Measurements from ENCODE around the gene COPG1. TPM values are rescaled to one million over a fixed set of nuclear protein-coding genes. Genes with fewer than 3 reads are reported as not detected.
"Not testable (repeated sequence)": the region's sequence is repeated elsewhere in the genome, so short reads cannot be mapped to it uniquely, and the experiment has no call there.

COPG1 gene
- total RNA-seq, 1 donor from 2014 or later = 267 TPM

DNA sequence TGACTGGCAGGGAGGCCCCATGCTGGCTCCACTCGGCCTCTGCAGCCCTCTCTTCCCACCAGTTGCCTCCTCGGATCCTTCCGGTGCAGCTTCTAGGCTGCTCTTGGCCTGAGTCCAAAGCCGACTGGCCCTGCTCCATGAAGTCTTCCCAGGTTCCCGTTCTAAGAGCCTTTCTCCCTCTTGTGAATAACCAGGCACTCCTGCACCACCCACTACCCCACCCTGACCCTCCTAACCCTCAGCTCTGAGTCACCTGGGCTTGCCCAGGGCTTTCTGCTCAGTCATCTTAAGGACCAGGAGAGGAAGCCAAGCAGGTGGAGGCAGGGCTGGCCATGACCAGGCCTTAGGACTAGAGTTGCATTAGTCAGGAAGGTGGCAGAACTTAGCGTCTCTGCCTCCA, 37.6 kb upstream of the COPG1 start:
- Histone ChIP-seq H3K4me3 (ENCODE audit: insufficient read depth, low read depth, low read length) (no peak overlapping the region), H3K36me3 (ENCODE audit: insufficient read depth, low read length) (no peaks in the 10 kb centered on the region), H3K9ac (ENCODE audit: low read length) (no peak overlapping the region), H3K79me2 (ENCODE audit: insufficient read depth, low read length) (no peaks in the 10 kb centered on the region), H4K20me1 (ENCODE audit: insufficient read depth, low read length) (no peaks in the 10 kb centered on the region), H3K27me3 (ENCODE audit: insufficient read depth, low read length) (no peaks in the 10 kb centered on the region), H3K4me1 (ENCODE audit: insufficient read depth, low read length) (peaks cover 10% of the 10 kb centered on the region), H3K4me2 (ENCODE audit: low read length) (peak overlapping the region; percentile 71), H2AFZ (ENCODE audit: low read depth, low read length) (peak overlapping the region; percentile 71), H3K27ac (ENCODE audit: low read depth, low read length) (no peak overlapping the region), H3K9me3 (ENCODE audit: insufficient read depth, low read depth, low read length) (no peaks in the 10 kb centered on the region)
- Mint-ChIP-seq H3K4me1 (ENCODE audit: low read depth, unreplicated experiment) (peaks cover 8% of the 10 kb centered on the region), H3K4me3 (ENCODE audit: unreplicated experiment) (no peak overlapping the region), H3K36me3 (ENCODE audit: low read depth, unreplicated experiment) (no peaks in the 10 kb centered on the region), H3K9me3 (ENCODE audit: unreplicated experiment) (no peaks in the 10 kb centered on the region), H3K27ac (ENCODE audit: unreplicated experiment) (no peak overlapping the region), H3K27me3 (ENCODE audit: low read depth, unreplicated experiment) (no peaks in the 10 kb centered on the region)
- TF ChIP-seq, protein P1, sequence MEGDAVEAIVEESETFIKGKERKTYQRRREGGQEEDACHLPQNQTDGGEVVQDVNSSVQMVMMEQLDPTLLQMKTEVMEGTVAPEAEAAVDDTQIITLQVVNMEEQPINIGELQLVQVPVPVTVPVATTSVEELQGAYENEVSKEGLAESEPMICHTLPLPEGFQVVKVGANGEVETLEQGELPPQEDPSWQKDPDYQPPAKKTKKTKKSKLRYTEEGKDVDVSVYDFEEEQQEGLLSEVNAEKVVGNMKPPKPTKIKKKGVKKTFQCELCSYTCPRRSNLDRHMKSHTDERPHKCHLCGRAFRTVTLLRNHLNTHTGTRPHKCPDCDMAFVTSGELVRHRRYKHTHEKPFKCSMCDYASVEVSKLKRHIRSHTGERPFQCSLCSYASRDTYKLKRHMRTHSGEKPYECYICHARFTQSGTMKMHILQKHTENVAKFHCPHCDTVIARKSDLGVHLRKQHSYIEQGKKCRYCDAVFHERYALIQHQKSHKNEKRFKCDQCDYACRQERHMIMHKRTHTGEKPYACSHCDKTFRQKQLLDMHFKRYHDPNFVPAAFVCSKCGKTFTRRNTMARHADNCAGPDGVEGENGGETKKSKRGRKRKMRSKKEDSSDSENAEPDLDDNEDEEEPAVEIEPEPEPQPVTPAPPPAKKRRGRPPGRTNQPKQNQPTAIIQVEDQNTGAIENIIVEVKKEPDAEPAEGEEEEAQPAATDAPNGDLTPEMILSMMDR (IDR thresholded peaks at IDR 0.05; ENCODE audit: insufficient read depth, low read depth, low read length) = no peak
- no peak for TF ChIP-seq EZH2 (IDR thresholded peaks at IDR 0.05; ENCODE audit: insufficient read depth, low read length)
- no peak for FAIRE-seq
- DNase-seq (ENCODE audit: low read depth) = peak; percentile 84

DNA sequence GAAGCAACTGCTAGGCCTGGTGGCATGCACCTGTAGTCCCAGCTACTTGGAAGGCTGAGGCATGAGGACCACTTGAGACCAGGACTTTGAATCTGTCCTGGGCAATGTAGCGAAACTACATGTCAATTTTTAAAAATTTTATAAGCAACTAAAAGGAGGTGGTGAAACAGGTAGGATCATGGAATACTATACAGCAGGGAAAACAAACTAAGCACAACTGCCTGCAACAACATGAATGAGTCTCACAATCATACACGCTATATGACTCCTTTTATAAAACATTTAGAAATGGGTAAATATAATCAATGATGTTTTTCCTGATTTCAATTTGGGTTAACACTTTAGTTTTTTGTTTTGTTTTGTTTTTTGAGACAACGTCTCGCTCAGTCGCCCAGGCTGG, 36.2 kb upstream of the COPG1 start:
- Histone ChIP-seq H3K36me3 (ENCODE audit: insufficient read depth, low read length) (no peaks in the 10 kb centered on the region), H3K9me3 (ENCODE audit: insufficient read depth, low read depth, low read length) (no peaks in the 10 kb centered on the region), H2AFZ (ENCODE audit: low read depth, low read length) (no peak overlapping the region), H3K9ac (ENCODE audit: low read length) (no peak overlapping the region), H3K79me2 (ENCODE audit: insufficient read depth, low read length) (no peaks in the 10 kb centered on the region), H3K27ac (ENCODE audit: low read depth, low read length) (no peak overlapping the region), H3K4me3 (ENCODE audit: insufficient read depth, low read depth, low read length) (no peak overlapping the region), H3K4me1 (ENCODE audit: insufficient read depth, low read length) (peaks cover 10% of the 10 kb centered on the region), H3K4me2 (ENCODE audit: low read length) (no peak overlapping the region), H3K27me3 (ENCODE audit: insufficient read depth, low read length) (no peaks in the 10 kb centered on the region), H4K20me1 (ENCODE audit: insufficient read depth, low read length) (no peaks in the 10 kb centered on the region)
- H3K36me3 Mint-ChIP-seq (ENCODE audit: low read depth, unreplicated experiment) = no peaks in the 10 kb centered on the region
- peaks cover 3% of the 10 kb centered on the region for H3K27me3 Mint-ChIP-seq (ENCODE audit: low read depth, unreplicated experiment)
- no peak overlapping the region for H3K4me3 Mint-ChIP-seq (ENCODE audit: unreplicated experiment)
- H3K27ac Mint-ChIP-seq (ENCODE audit: unreplicated experiment) = no peak overlapping the region
- H3K4me1 Mint-ChIP-seq (ENCODE audit: low read depth, unreplicated experiment) = peaks cover 8% of the 10 kb centered on the region
- DNase-seq (ENCODE audit: low read depth) (no peak), FAIRE-seq (no peak)
- H3K9me3 Mint-ChIP-seq (ENCODE audit: unreplicated experiment) = no peaks in the 10 kb centered on the region
- no peak for TF ChIP-seq EZH2 (IDR thresholded peaks at IDR 0.05; ENCODE audit: insufficient read depth, low read length)
- TF ChIP-seq, protein P1 (IDR thresholded peaks at IDR 0.05; ENCODE audit: insufficient read depth, low read depth, low read length) = no peak

DNA sequence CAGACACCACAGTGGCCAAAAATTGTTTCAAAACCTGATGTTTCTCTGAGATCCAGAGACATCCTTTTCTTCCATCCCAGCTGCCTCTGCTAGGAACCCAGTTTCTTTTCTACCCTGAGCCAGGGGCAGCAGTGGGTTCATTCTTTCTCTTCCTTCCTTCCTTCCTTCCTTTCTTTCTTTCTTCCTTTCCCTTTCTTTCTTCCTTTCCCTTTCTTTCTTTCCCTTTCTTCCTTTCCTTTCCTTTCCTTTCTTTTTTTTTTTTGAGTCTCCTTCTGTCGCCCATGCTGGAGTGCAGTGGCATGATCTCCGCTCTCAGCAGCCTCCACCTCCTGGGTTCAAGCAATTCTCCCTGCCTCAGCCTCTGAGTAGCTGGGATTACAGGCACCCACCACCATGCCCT, 30.7 kb upstream of the COPG1 start:
- no peaks in the 10 kb centered on the region for H3K9me3 ChIP-seq (ENCODE audit: insufficient read depth, low read depth, low read length)
- H3K9me3 Mint-ChIP-seq (ENCODE audit: unreplicated experiment) = no peaks in the 10 kb centered on the region
- H2AFZ ChIP-seq (ENCODE audit: low read depth, low read length) = no peak overlapping the region
- H3K36me3 Mint-ChIP-seq (ENCODE audit: low read depth, unreplicated experiment) = no peaks in the 10 kb centered on the region
- H3K4me3 ChIP-seq (ENCODE audit: insufficient read depth, low read depth, low read length) = no peak overlapping the region
- TF ChIP-seq, protein P1 (IDR thresholded peaks at IDR 0.05; ENCODE audit: insufficient read depth, low read depth, low read length) = no peak
- TF ChIP-seq EZH2 (IDR thresholded peaks at IDR 0.05; ENCODE audit: insufficient read depth, low read length) = no peak
- H3K9ac ChIP-seq (ENCODE audit: low read length) = no peak overlapping the region
- H3K27ac Mint-ChIP-seq (ENCODE audit: unreplicated experiment) = no peak overlapping the region
- H3K4me1 ChIP-seq (ENCODE audit: insufficient read depth, low read length) = no peaks in the 10 kb centered on the region
- H3K79me2 ChIP-seq (ENCODE audit: insufficient read depth, low read length) = no peaks in the 10 kb centered on the region
- H3K4me1 Mint-ChIP-seq (ENCODE audit: low read depth, unreplicated experiment) = no peaks in the 10 kb centered on the region
- peaks cover 13% of the 10 kb centered on the region for H3K27me3 Mint-ChIP-seq (ENCODE audit: low read depth, unreplicated experiment)
- no peaks in the 10 kb centered on the region for H3K27me3 ChIP-seq (ENCODE audit: insufficient read depth, low read length)
- FAIRE-seq (no peak), DNase-seq (ENCODE audit: low read depth) (no peak)
- H3K4me3 Mint-ChIP-seq (ENCODE audit: unreplicated experiment) = no peak overlapping the region
- H3K4me2 ChIP-seq (ENCODE audit: low read length) = no peak overlapping the region
- no peak overlapping the region for H3K27ac ChIP-seq (ENCODE audit: low read depth, low read length)
- no peaks in the 10 kb centered on the region for H4K20me1 ChIP-seq (ENCODE audit: insufficient read depth, low read length)
- no peaks in the 10 kb centered on the region for H3K36me3 ChIP-seq (ENCODE audit: insufficient read depth, low read length)

DNA sequence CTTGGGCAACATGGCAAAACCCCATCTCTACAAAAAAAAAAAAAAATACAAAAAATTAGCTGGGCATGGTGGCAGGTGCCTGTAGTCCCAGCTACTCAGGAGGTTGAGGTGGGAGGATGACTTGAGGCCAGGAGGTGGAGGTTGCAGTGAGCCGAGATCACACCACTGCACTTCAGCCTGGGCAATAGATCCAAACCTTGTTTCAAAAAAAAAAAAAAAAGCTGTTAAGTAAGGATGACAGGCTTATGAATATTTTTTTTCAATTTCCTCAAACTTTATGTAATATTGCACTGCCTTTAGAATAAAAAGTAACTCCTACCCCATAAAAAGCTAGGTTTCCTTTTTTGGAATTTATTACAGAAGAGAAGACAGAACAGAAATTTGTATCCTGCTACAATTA, 25.0 kb upstream of the COPG1 start:
- peaks cover 26% of the 10 kb centered on the region for H3K4me1 ChIP-seq (ENCODE audit: insufficient read depth, low read length)
- H3K27me3 Mint-ChIP-seq (ENCODE audit: low read depth, unreplicated experiment); H3K4me2 ChIP-seq (ENCODE audit: low read length); H3K27ac Mint-ChIP-seq (ENCODE audit: unreplicated experiment); H4K20me1 ChIP-seq (ENCODE audit: insufficient read depth, low read length); H3K4me3 Mint-ChIP-seq (ENCODE audit: unreplicated experiment); H3K36me3 ChIP-seq (ENCODE audit: insufficient read depth, low read length); H2AFZ ChIP-seq (ENCODE audit: low read depth, low read length); H3K9ac ChIP-seq (ENCODE audit: low read length); H3K79me2 ChIP-seq (ENCODE audit: insufficient read depth, low read length); H3K27ac ChIP-seq (ENCODE audit: low read depth, low read length); DNase-seq (ENCODE audit: low read depth); H3K4me3 ChIP-seq (ENCODE audit: insufficient read depth, low read depth, low read length); FAIRE-seq; H3K27me3 ChIP-seq (ENCODE audit: insufficient read depth, low read length); H3K9me3 Mint-ChIP-seq (ENCODE audit: unreplicated experiment); H3K36me3 Mint-ChIP-seq (ENCODE audit: low read depth, unreplicated experiment); H3K9me3 ChIP-seq (ENCODE audit: insufficient read depth, low read depth, low read length): not testable (repeated sequence)
- H3K4me1 Mint-ChIP-seq (ENCODE audit: low read depth, unreplicated experiment) = peaks cover 12% of the 10 kb centered on the region

Data from astrocyte (in vitro differentiated cells and primary cell).